ENCODE measurements around the gene ARMC3. TPM values are rescaled to one million over a fixed set of nuclear protein-coding genes. Genes with fewer than 3 reads are reported as not detected.

The ARMC3 gene
- total RNA-seq, 6 donors from 2014 or later = 0.57 to 56.6 (median 6.4) TPM

GRCh38 chr10:23081221-23081750 is 153.4 kb downstream of the ARMC3 start:
- H3K36me3 ChIP-seq = no peaks in the 10 kb centered on the region
- H3K4me3 ChIP-seq = no peak overlapping the region
- no peaks in the 10 kb centered on the region for H3K9me3 ChIP-seq
- WGBS, 2 donors = 42 to 44% methylated on average over 7 of the region's 7 CpGs
- H3K27me3 ChIP-seq = no peaks in the 10 kb centered on the region
- DNase-seq (no peak), ATAC-seq (ENCODE audit: low FRiP score in 2 of 2) (no peak)
- no peak overlapping the region for H3K27ac ChIP-seq
- no peaks in the 10 kb centered on the region for H3K4me1 ChIP-seq
- TF ChIP-seq CTCF (IDR thresholded peaks at IDR 0.05) (no peak), EP300 (IDR thresholded peaks at IDR 0.05) (no peak), POLR2A (IDR thresholded peaks at IDR 0.05) (no peak), POLR2AphosphoS5 (IDR thresholded peaks at IDR 0.05) (no peak)

GRCh38 chr10:23081891-23082290 is 154.0 kb downstream of the ARMC3 start:
- Histone ChIP-seq H3K36me3 (no peaks in the 10 kb centered on the region), H3K27me3 (no peaks in the 10 kb centered on the region), H3K4me3 (no peak overlapping the region), H3K27ac (no peak overlapping the region), H3K4me1 (no peaks in the 10 kb centered on the region), H3K9me3 (no peaks in the 10 kb centered on the region)
- no peak for ATAC-seq (ENCODE audit: low FRiP score in 2 of 2)
- TF ChIP-seq POLR2AphosphoS5 (IDR thresholded peaks at IDR 0.05) (no peak), CTCF (IDR thresholded peaks at IDR 0.05) (no peak), POLR2A (IDR thresholded peaks at IDR 0.05) (no peak), EP300 (IDR thresholded peaks at IDR 0.05) (no peak)
- DNase-seq = no peak
- 80 to 86% methylated on average over 4 of the region's 4 CpGs for WGBS, 2 donors

Small RNAs within 50 kb of the gene (small RNA-seq; reads per million reads assigned to genes)
- gene RNA5SP304 = 0 to 0.11 (median 0.06) reads per million in 4 donors

Other genes starting within 250 kb of the ARMC3 start
- 10 to 100 TPM; 20.5 to 70.2 (median 34.4) TPM for gene PIP4K2A, start 213.5 kb upstream of the ARMC3 start, total RNA-seq
- 10 to 100 TPM in 5 of 6 donors, 1 to 10 TPM in 1; 9.6 to 19.9 (median 16.9) TPM for gene MSRB2, start 167.5 kb downstream of the ARMC3 start, total RNA-seq